ENCODE data around the gene HNF1A. TPM values are rescaled to one million over a fixed set of nuclear protein-coding genes. Genes with fewer than 3 reads are reported as not detected.

Gene HNF1A
- total RNA-seq (2022; extraction: Qiagen RNA extraction; ENCODE audit: low read depth), result 2.8 to 6.8 TPM (median 5.6 TPM) in 5 replicates

GRCh38 chr12:120978296-120979219 lies at the start of gene HNF1A:
HNF1A (plus strand) TSS chr12:120978543; CDS start chr12:120978769, 226 bp downstream.

GRCh38 chr12:121015825-121016766 lies 37.8 kb downstream of the HNF1A start, which contains the start of gene C12orf43:
C12orf43 (minus strand) TSS chr12:121016487; CDS start chr12:121016474, 13 bp downstream.

GRCh38 chr12:121038861-121039668 lies 60.7 kb downstream of the HNF1A start, which contains the start of gene OASL:
OASL (minus strand) TSS chr12:121039246; CDS start chr12:121038971, 275 bp downstream.

Other genes starting within 250 kb of the HNF1A start
- gene SPPL3, start 74.2 kb upstream of the HNF1A start, total RNA-seq (2022; extraction: Qiagen RNA extraction; ENCODE audit: low read depth), result 31.8 to 52.9 TPM (median 46.9 TPM) in 5 replicates
- gene C12orf43, start 37.9 kb downstream of the HNF1A start, total RNA-seq (2022; extraction: Qiagen RNA extraction; ENCODE audit: low read depth), result 20.5 to 25.6 TPM (median 24.5 TPM) in 5 replicates
- 2.7 to 4.1 TPM (median 3.7 TPM) in 5 replicates for gene OASL, start 60.7 kb downstream of the HNF1A start, total RNA-seq (2022; extraction: Qiagen RNA extraction; ENCODE audit: low read depth)
- not detected in 5 replicates for gene P2RX7, start 154.3 kb downstream of the HNF1A start, total RNA-seq (2022; extraction: Qiagen RNA extraction; ENCODE audit: low read depth)
- gene P2RX4, start 231.6 kb downstream of the HNF1A start, total RNA-seq (2022; extraction: Qiagen RNA extraction; ENCODE audit: low read depth), result 14.6 to 18.6 TPM (median 17.3 TPM) in 5 replicates

Data from A549 treated with ZK216348 at 1 μM for 4 hours (cell line).